NT2/D1 (cell line): ENCODE data around the gene HSF5.

Experiments used
- SUZ12 ChIP-seq: IDR thresholded peaks from 2 replicates; pipeline ENCODE4 v1.6.1; 2011; ENCODE audit not compliant: insufficient read length, insufficient read depth; ENCODE audit errors: extremely low read depth
- YY1 ChIP-seq: IDR thresholded peaks from 2 replicates; pipeline ENCODE4 v1.6.1; 2011; ENCODE audit not compliant: insufficient read length, insufficient read depth
- ZNF274 ChIP-seq: IDR thresholded peaks from 2 replicates; pipeline ENCODE4 v1.6.1; 2011; ENCODE audit warnings: mild to moderate bottlenecking, low read depth, low read length

DNA sequence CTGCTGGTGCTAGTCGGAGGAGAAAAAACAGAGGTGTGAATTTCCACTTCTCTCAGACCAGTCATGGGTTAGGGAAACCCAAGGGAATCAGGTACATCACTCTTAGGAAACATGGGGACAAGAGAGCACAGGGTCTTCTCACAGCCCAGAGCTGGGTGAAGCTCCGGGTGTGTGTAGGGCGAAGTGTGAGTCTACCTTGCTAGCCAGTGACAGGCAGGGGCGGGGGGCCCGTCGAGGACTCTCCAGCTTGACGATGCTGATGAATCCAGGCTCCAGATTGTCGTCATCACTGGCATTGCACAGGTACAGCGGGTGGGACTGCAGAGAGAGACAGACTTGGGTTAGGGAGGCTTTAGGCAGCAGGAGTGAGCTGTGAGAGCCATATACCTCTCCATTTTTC is 117.5 kb downstream of the HSF5 start:
- no peak for TF ChIP-seq YY1
- no peak for TF ChIP-seq ZNF274
- TF ChIP-seq SUZ12, result no peak
